SK-N-SH treated with all-trans-retinoic acid at 6 μM for 48 hours (cell line): ENCODE data around the gene SLC2A4RG.

Source experiments
- ZFP30 ChIP-seq: fragments of 450-650 bp; formaldehyde crosslinking; IDR thresholded peaks from 2 replicates; pipeline ENCODE4 v1.5.0; 2022; ENCODE audit warnings: mild to moderate bottlenecking, moderate library complexity
- TF ChIP-seq, protein P1 (sequence below): fragments of 250-450 bp; sonication (Bioruptor Pico); IDR thresholded peaks from 2 replicates; pipeline ENCODE4 v1.8.0; 2020; ENCODE audit warnings: mild to moderate bottlenecking, moderate library complexity, borderline replicate concordance
- TF ChIP-seq, protein P2 (sequence below): fragments of 250-450 bp; sonication (Bioruptor Pico); IDR thresholded peaks from 2 replicates; pipeline ENCODE4 v1.5.0; 2020; ENCODE audit warnings: mild to moderate bottlenecking, moderate library complexity

DNA sequence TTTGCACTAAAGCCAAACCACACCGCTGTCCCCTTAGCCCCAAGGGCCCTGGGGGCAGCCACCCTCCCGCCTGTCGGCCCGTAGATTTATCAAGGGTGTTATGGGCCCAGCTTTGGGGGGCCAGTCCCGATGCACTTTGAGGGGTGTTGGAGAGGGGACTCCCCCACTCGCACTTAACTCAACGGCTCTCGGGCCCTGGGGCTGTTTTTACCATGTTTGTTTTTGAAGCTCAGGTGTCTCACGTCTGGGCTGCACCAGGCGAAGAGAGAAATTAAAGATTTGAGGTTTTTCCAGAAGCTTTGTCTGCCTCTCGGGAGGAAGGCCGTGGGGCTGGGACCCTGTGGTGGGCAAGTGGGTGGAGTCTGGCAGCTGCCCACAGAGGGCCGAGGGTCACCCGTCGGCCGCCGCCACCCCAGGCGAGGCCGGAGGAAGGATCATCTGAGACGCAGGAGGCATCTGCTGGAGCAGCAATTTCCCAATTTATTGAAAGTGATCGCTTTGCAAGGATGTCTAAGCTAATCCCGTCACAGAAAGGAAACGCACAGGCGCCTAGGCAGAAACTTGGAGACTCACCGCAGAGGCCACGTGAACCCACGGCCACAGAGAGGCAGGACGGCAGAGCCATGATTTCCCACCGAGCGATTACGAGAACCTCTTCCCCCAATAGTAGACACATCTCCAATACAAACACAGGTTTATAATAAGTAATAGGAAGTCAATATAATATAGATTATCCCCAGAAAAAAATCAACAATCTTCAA, 3.8 kb downstream of the SLC2A4RG start:
- TF ChIP-seq, protein P1, sequence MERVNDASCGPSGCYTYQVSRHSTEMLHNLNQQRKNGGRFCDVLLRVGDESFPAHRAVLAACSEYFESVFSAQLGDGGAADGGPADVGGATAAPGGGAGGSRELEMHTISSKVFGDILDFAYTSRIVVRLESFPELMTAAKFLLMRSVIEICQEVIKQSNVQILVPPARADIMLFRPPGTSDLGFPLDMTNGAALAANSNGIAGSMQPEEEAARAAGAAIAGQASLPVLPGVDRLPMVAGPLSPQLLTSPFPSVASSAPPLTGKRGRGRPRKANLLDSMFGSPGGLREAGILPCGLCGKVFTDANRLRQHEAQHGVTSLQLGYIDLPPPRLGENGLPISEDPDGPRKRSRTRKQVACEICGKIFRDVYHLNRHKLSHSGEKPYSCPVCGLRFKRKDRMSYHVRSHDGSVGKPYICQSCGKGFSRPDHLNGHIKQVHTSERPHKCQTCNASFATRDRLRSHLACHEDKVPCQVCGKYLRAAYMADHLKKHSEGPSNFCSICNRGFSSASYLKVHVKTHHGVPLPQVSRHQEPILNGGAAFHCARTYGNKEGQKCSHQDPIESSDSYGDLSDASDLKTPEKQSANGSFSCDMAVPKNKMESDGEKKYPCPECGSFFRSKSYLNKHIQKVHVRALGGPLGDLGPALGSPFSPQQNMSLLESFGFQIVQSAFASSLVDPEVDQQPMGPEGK (CRISPR knock-in tag): no peak
- TF ChIP-seq ZFP30 (CRISPR knock-in tag): no peak
- TF ChIP-seq, protein P2, sequence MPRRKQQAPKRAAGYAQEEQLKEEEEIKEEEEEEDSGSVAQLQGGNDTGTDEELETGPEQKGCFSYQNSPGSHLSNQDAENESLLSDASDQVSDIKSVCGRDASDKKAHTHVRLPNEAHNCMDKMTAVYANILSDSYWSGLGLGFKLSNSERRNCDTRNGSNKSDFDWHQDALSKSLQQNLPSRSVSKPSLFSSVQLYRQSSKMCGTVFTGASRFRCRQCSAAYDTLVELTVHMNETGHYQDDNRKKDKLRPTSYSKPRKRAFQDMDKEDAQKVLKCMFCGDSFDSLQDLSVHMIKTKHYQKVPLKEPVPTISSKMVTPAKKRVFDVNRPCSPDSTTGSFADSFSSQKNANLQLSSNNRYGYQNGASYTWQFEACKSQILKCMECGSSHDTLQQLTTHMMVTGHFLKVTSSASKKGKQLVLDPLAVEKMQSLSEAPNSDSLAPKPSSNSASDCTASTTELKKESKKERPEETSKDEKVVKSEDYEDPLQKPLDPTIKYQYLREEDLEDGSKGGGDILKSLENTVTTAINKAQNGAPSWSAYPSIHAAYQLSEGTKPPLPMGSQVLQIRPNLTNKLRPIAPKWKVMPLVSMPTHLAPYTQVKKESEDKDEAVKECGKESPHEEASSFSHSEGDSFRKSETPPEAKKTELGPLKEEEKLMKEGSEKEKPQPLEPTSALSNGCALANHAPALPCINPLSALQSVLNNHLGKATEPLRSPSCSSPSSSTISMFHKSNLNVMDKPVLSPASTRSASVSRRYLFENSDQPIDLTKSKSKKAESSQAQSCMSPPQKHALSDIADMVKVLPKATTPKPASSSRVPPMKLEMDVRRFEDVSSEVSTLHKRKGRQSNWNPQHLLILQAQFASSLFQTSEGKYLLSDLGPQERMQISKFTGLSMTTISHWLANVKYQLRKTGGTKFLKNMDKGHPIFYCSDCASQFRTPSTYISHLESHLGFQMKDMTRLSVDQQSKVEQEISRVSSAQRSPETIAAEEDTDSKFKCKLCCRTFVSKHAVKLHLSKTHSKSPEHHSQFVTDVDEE (CRISPR knock-in tag): no peak
